NCI-H82 (cell line): ENCODE results near the gene SPANXN4.

Source experiments
- DNase-seq: peaks from one replicate; lab custom pipeline; 2025; lab: John Stamatoyannopoulos, UW

Gene SPANXN4, protein sequence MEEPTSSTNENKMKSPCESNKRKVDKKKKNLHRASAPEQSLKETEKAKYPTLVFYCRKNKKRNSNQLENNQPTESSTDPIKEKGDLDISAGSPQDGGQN

GRCh38 chrX:143025628-143026027 lies at the start of gene SPANXN4:
SPANXN4 (plus strand) TSS chrX:143025928; CDS start chrX:143026015, 87 bp downstream.
- DNase-seq, result no peak

GRCh38 chrX:142977128-142977914 lies 48.4 kb upstream of the SPANXN4 start:
- no peak for DNase-seq

DNA sequence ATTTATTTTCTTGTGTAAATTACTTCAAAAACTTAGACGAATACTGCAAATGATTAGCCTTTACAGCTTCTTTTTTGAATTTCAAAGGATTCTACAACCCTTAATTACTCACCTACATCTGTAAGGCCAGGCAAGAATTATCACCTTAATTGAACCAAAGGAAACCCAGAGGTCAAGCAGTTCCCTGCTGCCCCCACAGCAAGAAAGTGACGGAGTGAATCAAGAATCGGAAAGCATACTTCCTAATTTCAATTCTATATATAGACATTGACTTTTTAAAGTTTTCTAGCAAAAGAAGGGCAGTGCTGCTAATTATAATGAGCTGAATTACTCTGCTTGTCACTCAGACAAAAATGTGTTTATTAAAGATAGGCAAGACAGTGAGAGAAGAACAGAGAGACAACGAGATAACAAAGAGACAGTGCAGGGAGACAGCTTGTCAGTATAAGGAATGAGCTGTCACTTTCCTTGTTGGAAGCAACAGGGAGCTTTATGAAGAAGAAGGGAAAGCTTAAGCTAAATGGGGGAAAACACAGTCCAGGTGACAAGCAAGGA lies 47.5 kb upstream of the SPANXN4 start:
- no peak for DNase-seq

- no peak for DNase-seq
Observed at GRCh38 chrX:142982679-142983078, 43.0 kb upstream of the SPANXN4 start.

GRCh38 chrX:142994988-142995387 lies 30.7 kb upstream of the SPANXN4 start:
- no peak for DNase-seq

DNA sequence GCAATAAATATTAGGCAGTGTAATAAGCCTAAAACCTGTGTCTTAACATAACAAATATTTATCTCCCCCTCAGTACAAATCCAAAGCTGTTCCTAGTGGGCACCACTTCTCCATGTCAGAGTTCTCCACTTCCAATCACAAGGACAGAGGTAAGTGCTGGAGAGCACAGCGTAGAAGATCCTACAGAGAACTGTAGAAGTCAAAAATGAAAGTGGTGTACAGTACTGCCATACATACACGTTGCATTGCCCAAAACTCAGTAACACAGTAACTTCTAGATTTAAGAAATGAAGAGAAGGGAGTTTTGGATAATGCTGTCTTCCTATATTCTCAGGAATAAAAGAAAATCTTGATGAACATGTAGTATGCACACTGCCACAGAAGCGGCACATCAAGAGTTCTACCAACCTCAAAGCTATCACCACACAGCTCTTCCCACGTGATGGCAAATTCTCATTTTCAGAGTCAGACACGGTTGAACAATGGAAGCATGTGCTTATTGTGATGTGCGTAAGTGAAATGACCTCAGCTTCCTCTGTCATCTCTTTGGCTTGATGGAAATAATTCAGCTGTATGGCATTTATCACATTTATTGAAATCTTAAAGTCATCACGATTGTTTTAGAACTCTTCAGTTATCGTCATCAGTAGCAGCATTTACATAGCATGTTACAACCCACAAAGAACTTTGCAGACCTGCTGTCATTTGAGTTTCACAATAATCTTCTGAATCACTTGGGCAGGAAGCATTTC lies 27.1 kb upstream of the SPANXN4 start:
- no peak for DNase-seq

DNA sequence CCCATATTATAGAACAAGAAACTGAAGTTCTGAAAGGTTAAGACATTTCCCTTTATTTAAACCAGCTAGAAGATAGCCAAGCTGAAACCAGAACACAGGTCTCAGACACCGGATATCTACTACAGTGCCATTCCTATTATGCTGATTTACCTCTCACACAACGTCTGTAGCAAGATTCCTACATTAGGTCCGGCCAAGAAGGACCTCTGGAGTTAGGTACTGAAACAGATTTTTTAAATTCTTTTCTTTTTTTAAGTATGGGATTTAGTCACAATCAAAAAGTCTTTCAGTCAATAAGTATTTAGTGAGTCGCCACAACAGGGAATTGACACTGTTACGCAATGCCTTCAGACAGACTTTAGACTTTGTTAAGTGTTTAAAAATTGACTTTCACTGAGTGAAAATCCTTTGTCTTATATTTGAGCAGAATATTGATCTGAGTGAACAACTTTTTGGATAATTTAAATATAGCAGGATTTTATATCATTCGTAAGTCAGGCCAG lies 26.5 kb upstream of the SPANXN4 start:
- no peak for DNase-seq

GRCh38 chrX:143002206-143002605 lies 23.5 kb upstream of the SPANXN4 start:
- no peak for DNase-seq

GRCh38 chrX:143017272-143017671 lies 8.5 kb upstream of the SPANXN4 start:
- DNase-seq, result no peak

- DNase-seq, result peak; percentile 7
Observed at GRCh38 chrX:143027275-143027674, 1.5 kb downstream of the SPANXN4 start.

DNA sequence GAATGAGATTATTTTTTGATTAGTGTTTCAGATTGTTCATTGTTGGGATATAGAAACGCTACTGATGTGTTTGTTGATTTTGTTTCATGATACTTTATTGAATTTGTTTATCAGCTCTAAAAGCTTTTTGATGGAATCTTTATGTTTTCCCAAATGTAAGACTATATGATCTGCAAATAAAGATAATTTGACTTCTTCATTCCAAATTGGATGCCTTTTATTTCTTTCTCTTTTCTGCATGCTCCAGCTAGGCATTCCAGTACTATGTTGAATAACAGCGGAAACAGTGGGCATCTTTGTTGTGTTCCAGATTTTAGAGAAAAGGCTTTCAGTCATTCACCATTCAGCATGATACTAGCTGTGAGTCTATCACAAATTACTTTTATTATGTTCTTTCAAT lies 21.8 kb downstream of the SPANXN4 start:
- DNase-seq, result no peak

GRCh38 chrX:143058120-143058519 lies 32.4 kb downstream of the SPANXN4 start:
- peak; percentile 86 for DNase-seq

- DNase-seq, result no peak
Observed at GRCh38 chrX:143081231-143081630, 55.5 kb downstream of the SPANXN4 start.

- DNase-seq, result no peak
Observed at GRCh38 chrX:143082537-143082936, 56.8 kb downstream of the SPANXN4 start.
